Neutrophil (primary cell): ENCODE measurements around the gene TAS2R42.

Experiments used
- H3K27ac ChIP-seq: fragments of 200-600 bp; sonication (generic); 2 replicates; pipeline ENCODE4 v1.5.1; 2016; ENCODE audit warnings: mild to moderate bottlenecking, moderate library complexity
- H3K27me3 ChIP-seq: fragments of 200-600 bp; sonication (generic); 2 replicates; pipeline ENCODE4 v1.6.0; 2016; ENCODE audit warnings: mild to moderate bottlenecking
- H3K36me3 ChIP-seq: fragments of 200-600 bp; sonication (generic); 2 replicates; pipeline ENCODE4 v1.5.1; 2017
- H3K4me1 ChIP-seq, 2 experiments: fragments of 200-600 bp in 1 of 2; sonication (generic) in 1 of 2; 1 replicate in 1 of 2; 2 replicates in 1 of 2; pipeline versions ENCODE4 v1.5.1 to v1.6.1; 2013 to 2016; ENCODE audit warnings: low read depth in 1 of 2, low read length in 1 of 2, mild to moderate bottlenecking in 1 of 2, moderate library complexity in 1 of 2; ENCODE audit not compliant: control insufficient read depth in 1 of 2, insufficient read depth in 1 of 2
- H3K4me3 ChIP-seq, 2 experiments: fragments of 200-600 bp in 1 of 2; sonication (generic) in 1 of 2; 1 replicate in 1 of 2; 2 replicates in 1 of 2; pipeline ENCODE4 v1.5.1; 2013 to 2016; ENCODE audit warnings: low read depth in 1 of 2, low read length in 1 of 2, mild to moderate bottlenecking in 1 of 2, moderate library complexity in 1 of 2
- H3K9me3 ChIP-seq: fragments of 200-600 bp; sonication (generic); 2 replicates; pipeline ENCODE4 v1.5.1; 2016
- TF ChIP-seq, protein P1 (sequence below): fragments of 200-600 bp; sonication (generic); IDR thresholded peaks from 2 replicates; pipeline ENCODE4 v1.5.1; 2016; ENCODE audit warnings: antibody characterized with exemption

Gene TAS2R42, protein sequence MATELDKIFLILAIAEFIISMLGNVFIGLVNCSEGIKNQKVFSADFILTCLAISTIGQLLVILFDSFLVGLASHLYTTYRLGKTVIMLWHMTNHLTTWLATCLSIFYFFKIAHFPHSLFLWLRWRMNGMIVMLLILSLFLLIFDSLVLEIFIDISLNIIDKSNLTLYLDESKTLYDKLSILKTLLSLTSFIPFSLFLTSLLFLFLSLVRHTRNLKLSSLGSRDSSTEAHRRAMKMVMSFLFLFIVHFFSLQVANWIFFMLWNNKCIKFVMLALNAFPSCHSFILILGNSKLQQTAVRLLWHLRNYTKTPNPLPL

DNA sequence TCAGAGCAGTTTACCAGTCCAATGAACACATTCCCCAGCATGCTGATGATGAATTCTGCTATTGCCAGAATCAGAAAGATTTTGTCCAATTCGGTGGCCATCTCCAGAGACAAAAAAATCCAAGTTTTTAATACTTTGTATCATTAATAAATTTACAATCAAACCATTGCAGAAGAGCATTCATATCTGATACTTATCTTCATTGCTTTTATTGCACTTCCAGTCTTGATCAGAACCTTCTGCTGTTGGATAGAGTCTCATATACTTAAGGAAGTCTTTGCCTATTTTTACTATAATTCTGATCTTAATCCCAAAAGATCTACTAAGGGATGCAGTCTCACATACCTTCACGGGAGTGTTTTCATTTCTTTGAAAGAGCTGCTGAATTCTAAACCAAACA, at the start of gene TAS2R42:
TSS of gene TAS2R42 (minus strand) at position 101 of the 400 bp plus-strand sequence. CDS start at position 101, 0 bp downstream.
- no peak within 1 kb of the TSS for H3K27ac ChIP-seq
- H3K36me3 ChIP-seq, result no peaks in the 10 kb centered on the region
- no peak within 1 kb of the TSS for H3K4me3 ChIP-seq
- H3K4me1 ChIP-seq, result no peaks in the 10 kb centered on the region
- TF ChIP-seq, protein P1, sequence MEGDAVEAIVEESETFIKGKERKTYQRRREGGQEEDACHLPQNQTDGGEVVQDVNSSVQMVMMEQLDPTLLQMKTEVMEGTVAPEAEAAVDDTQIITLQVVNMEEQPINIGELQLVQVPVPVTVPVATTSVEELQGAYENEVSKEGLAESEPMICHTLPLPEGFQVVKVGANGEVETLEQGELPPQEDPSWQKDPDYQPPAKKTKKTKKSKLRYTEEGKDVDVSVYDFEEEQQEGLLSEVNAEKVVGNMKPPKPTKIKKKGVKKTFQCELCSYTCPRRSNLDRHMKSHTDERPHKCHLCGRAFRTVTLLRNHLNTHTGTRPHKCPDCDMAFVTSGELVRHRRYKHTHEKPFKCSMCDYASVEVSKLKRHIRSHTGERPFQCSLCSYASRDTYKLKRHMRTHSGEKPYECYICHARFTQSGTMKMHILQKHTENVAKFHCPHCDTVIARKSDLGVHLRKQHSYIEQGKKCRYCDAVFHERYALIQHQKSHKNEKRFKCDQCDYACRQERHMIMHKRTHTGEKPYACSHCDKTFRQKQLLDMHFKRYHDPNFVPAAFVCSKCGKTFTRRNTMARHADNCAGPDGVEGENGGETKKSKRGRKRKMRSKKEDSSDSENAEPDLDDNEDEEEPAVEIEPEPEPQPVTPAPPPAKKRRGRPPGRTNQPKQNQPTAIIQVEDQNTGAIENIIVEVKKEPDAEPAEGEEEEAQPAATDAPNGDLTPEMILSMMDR, result no peak
- H3K27me3 ChIP-seq, result no peaks in the 10 kb centered on the region
- no peaks in the 10 kb centered on the region for H3K9me3 ChIP-seq

DNA sequence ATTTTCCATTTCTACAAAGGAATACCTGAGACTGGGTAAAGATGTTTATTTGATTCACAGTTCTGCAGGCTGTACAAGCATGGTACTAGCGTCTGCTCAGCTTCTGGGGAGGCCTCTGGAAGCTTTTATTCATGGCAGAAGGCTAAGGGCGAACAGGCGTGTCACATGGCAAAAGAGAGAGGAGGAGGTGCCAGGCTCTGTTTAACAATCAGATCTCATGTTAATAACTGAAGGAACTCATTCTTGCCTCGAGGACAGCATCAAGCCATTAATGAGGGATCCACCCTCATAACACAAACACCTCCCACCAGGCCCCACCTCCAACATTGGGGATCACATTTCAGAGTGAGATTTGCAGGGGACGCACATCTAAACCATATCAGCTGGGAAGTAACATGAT, 46.8 kb upstream of the TAS2R42 start:
- Histone ChIP-seq H3K4me3 (no peak overlapping the region), H3K36me3 (no peaks in the 10 kb centered on the region), H3K27me3 (no peaks in the 10 kb centered on the region), H3K27ac (no peak overlapping the region), H3K9me3 (no peaks in the 10 kb centered on the region), H3K4me1 (no peaks in the 10 kb centered on the region)
- TF ChIP-seq, protein P1, result no peak

DNA sequence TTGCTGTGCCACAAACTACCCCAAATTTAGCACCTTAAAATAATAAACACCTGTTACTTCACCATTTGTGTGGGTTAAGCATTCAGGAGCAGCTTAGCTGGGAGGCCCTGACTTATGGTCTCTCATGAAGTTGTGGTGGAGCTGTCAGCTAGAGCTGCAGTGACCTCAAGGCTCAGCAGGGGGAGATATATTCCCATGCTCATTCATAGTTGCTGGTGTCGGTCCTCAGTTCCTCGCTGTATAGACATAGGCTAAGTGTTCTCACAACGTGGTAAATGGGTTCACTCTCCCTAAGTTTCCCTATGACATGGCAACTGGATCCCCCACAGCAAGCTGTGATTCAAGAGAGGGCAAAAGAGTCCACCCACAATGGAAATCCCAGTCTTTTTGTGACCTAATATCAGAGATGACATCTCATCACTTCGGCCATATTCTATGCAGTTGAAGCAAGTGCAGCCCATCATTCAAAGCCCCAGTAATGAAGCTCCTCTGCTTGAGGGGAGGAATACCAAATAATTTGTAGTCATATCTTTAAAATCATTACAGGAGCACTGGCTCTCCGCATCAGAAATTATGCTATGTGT, 41.7 kb upstream of the TAS2R42 start:
- H3K27ac ChIP-seq, result no peak overlapping the region
- H3K36me3 ChIP-seq, result no peaks in the 10 kb centered on the region
- H3K9me3 ChIP-seq, result no peaks in the 10 kb centered on the region
- H3K4me3 ChIP-seq, result no peak overlapping the region
- no peaks in the 10 kb centered on the region for H3K27me3 ChIP-seq
- no peaks in the 10 kb centered on the region for H3K4me1 ChIP-seq
- TF ChIP-seq, protein P1, result no peak

DNA sequence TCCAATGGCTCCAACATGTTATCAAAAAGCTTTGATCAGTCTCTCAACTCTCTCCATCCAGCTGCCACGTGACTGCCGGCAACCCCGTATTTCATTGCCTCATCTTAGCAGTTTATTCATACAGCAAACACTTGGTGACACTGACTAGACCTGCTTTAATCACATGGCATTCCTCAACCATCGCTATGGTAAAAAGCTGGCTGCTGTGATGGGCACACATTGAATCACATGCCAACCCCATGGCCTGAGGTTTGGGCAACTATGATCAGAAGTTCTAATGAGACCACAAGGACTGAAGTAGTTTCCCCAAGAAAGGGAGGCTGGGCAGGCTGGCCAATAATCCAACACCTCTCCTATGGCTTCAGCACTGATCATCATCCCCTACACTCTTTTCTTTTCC, 40.6 kb upstream of the TAS2R42 start:
- no peak overlapping the region for H3K27ac ChIP-seq
- TF ChIP-seq, protein P1, result no peak

DNA sequence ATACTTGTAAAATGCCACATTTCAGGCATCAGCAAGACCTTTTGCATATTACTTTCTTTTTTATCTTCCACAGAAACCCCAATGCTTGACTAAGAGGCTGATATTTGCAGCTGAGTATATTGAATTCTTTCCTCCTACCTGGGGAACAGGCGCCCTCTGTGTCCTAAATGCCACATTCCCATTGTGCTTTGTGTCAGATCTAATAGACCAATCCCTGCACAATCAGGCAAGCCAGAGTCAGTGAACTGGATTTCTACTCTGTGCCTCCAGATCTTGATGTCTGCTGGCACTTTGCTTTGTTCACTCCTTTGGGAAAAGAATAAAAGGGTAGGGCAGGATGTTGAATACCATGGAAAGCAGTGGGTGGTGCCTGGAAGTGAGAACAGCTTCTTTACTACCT, 22.4 kb upstream of the TAS2R42 start:
- H3K4me1 ChIP-seq, result no peaks in the 10 kb centered on the region

More for the DNA sequence above, 40.6 kb upstream of the TAS2R42 start:
- no peaks in the 10 kb centered on the region for H3K36me3 ChIP-seq
- no peaks in the 10 kb centered on the region for H3K9me3 ChIP-seq
- no peaks in the 10 kb centered on the region for H3K27me3 ChIP-seq
- H3K4me1 ChIP-seq, result no peaks in the 10 kb centered on the region
- no peak overlapping the region for H3K4me3 ChIP-seq

More for the DNA sequence above, 22.4 kb upstream of the TAS2R42 start:
- H3K27ac ChIP-seq, result no peak overlapping the region
- H3K36me3 ChIP-seq, result no peaks in the 10 kb centered on the region
- H3K4me3 ChIP-seq, result no peak overlapping the region
- TF ChIP-seq, protein P1, result no peak
- no peaks in the 10 kb centered on the region for H3K27me3 ChIP-seq
- H3K9me3 ChIP-seq, result no peaks in the 10 kb centered on the region
